Stimulated activated CD8-positive, alpha-beta memory T cell treated with anti-CD3 and anti-CD28 coated beads, Interleukin-7, amount 100 ng/mL, for 4 hours (primary cell): ENCODE results near the gene ANKRD7.
"Not testable (repeated sequence)": the region's sequence is repeated elsewhere in the genome, so short reads cannot be mapped to it uniquely, and the experiment has no call there.

Experiments
- DNase-seq, 2 donors: peaks; one replicate each; pipeline ENCODE4 v3.0.0-alpha.2; 2020; ENCODE audit warnings: low read depth in 2 of 2

The ANKRD7 gene

DNA sequence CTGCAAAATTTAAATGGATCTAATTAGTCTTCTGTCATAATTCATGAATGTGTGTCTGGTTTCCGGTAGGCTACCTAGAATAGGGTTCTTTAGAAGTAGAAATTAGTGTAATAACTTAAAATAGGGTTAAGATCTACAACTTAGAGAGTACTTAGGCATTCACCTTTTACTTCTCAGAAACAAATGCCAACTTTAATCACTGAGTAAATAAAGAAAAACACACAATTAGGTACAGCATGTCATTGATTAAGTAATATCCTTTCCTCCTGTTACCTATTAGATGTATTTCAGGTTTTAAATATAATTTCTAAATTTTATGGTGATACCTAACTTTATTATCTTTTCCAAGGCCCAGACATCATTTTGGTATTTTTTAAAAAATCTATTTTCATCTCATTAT, 9.3 kb downstream of the ANKRD7 start:
- DNase-seq: no peak

DNA sequence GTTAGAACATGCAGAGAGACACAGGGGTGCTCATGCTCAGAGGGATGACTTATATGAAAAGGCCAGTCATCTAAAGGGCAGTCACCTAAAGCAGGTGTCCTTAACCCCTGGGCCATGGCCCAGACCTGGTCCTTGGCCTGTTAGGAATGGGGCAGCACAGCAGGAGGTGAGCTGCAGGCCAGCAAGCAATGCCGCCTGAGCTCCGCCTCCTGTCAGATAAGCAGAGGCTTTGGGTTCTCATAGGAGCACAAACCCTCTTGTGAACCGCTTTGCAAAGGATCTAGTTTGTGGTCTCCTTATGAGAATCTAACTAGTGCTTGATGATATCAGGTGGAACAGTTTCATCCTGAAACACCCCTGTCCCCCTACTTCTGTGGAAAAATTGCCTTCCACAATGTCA, 14.5 kb downstream of the ANKRD7 start:
- DNase-seq: no peak

DNA sequence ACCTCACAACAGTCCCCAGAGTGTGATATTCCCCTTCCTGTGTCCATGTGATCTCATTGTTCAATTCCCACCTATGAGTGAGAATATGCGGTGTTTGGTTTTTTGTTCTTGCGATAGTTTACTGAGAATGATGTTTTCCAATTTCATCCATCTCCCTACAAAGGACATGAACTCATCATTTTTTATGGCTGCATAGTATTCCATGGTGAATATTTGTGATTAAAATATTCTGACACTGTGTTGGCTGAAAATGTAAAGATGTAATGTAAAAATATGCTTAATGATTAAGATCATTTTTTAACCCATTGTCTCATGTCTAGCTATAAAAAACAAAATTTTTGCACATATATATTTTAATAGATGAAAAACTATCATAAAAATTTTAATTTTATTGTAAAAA, 15.8 kb downstream of the ANKRD7 start:
- not testable (repeated sequence) for DNase-seq

DNA sequence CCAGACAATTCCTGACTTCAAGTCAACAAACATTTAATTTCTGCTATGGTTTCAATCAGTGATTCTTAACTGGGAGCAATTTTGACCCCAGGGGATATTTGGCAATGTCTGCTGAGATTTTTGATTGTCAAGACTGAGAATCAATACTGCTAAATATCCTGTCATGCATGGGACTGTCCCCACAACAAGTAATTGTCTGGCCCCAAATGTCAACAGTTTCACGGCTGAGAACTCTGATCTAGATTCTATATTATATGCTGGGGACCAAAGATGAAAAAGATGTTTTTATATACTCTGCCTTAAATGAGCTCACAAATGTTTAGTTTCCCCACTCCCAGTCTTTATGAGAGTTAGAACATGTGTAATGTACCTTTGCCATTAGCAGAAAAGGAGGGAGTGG, 19.2 kb downstream of the ANKRD7 start:
- DNase-seq: no peak

DNA sequence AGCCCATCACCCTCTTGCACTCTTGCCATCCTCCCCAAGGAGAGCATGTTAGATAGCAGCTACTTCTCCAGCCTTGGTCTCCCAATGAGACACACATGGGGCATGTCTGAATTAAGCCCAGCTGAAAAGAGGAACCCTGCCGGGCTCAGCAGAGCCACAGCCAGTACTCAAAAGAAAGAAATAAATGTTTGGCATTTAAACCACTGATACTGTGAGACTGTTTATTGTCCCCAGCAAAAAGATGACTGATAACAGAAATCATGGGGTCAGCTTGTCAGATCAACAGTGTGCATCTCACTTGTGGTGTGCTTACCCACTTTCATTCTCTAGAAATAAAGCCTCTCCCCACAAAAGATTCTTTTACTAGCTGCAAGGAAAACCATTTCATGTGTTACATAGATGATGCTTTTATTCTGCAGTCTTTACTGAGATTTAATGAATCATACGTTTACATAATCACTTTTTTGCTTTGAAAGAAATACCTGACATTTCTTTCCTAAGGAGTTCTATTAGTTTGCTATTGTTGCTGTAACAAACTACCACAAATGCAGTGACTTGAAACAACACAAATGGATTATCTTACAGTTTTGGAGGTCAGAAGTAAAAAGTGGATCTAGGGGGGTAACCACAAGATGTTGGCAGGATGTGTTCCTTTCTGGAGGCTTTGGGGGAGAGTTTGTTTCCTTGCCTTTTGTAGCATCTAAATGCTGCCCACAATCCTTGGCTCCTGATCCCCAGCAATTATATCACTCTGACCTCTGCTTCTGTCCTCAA, 20.9 kb downstream of the ANKRD7 start:
- no peak for DNase-seq

DNA sequence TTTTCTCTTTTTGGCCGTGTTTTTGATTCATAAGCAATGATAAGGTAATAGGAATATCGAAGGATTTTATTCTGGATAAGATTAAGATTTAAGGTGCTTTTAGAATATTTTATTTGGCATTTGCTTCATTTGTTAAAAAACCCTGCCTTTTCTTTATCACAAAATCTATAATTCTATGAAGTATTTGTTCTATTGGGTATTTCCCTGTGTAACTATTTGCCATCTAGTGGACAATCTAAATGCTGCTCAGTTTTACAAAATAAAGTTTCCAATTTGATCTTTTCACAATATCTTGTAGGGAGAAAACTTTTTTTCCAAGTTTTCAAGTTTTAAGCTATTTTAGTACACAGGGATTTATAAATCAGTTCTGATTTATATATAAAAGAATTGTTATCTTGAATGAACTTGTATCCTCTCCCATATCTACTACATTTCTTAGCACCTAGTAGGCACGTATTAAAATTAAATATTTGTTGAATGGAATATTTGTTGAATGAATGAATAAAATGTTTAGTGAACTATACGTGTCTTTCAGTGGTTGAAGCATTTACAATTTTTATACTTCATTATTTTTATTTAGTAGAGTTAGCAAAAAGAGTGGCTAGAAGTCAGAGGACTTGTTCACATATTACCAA, 26.5 kb downstream of the ANKRD7 start:
- no peak for DNase-seq

DNA sequence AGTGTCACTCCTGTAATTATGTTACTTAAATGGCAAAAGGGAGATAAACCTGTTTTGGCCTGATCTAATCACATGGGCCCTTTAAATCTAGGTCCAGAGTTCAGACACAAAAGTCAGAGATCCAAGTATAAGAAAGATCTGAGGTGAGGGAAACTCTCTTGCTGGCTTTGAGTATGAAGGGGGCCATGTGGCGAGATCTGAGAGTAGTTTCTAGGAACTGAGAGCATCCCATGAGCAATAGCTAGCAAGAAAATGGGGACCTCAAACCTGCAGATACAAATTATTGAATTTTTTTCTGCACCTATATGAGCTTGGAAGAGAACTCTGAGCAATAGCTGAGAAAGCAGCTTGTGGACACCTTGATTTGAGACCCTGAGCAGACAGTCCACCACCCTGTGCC, 27.6 kb downstream of the ANKRD7 start:
- no peak for DNase-seq

DNA sequence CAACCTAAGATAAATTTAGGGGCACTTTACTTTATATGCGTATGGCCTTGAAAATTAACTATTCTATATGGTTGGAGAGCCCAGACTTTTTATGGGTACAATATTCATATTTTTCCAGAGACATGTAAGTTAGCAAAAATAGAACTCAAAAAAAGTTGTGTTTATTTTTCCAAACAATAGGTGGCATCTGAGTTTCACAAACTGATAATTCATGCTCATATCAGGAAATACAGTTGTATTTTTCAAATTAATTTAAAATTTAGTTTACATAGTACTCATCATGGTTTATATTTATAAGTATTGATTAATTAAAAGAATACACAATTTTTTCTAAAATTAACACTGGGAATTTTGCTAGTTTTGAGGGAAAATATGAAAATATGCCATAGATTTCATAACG, 34.6 kb downstream of the ANKRD7 start:
- DNase-seq: no peak

DNA sequence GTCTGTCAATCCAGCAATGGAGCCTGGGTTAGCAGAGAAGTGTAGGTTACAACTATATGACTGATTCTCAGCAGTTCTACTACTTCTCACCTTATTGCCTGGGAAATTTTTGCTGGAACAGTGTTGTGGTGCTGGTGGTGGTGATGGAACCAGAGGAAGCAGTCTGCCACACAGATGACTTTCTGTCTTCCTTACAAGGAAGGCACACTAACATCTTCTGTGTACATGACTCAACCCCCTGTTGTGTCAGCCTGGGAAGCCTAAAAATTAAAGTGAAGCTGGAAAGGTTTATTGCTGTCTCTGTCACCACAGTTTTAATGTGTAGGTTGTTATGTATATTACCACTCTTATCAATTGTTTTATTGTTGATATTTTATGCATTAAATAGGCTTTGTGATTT, 40.3 kb downstream of the ANKRD7 start:
- no peak for DNase-seq

DNA sequence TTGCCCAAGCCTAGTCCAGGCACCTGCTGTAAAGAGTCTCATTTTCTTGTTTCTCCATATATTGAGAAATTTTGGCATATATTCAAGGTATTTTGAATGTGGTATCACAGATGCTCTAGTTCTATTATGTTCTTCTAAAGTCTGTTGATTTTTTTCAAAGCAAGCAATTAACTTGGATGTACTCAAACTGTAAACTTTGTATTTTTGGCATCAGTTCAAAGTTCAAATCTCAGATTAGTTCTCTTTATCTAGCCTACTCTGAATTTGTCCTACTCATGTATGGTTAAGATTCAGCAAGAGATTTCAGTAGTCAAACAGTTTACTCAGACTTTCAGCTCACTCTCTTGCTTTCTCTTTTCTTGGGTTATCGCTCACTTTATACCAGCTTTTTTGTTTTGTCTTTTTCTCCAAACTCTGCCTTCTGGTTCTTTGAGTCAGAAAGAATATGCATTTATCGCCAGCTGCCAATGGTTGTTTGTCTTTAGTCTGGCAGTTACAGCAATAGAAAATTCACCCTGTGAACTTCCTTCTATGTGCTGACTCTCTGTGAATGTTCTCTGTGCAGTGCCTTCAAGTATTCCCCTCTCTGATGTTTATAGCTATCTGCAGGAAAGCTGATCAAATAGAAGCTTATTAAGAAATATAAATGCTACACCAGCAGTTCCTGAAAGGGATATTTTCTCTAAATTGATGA, 56.0 kb downstream of the ANKRD7 start:
- DNase-seq: no peak

DNA sequence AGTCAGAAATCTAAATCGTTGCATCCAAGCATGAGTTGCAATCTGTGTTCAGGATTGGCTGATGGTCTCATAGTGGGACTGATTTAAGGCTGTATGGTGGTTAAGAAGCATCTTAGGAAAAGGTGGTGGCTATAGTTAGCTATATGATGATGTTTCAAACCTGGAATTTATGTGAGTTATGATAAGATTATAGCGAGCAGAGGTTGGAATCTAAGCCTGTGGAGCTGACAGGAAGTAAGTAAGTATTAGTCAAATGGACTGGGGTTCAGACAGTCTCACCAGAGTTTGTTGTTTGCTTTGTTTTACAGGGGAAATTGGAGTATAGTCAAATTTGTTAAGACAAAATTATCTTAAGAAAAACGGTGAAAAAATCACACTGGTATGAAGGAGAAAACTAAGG, 56.7 kb downstream of the ANKRD7 start:
- no peak for DNase-seq

DNA sequence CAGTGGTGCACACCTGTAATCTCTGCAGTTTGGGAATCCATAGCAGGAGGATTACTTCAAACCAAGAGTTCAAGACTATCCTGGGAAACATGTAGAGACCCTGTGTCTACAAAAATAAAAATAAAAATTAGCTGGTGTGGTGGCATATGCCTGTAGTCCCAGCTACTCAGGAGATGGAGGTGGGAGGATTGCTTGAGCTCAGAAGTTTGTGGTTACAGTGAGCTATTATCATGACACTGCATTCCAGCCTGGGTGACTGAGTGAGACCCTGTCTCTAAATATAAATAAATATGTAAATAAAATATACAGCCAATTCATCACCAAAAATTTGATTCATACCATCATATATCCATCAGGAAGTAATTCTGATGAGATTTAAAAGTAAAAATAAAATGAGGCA, 60.9 kb downstream of the ANKRD7 start:
- no peak for DNase-seq

DNA sequence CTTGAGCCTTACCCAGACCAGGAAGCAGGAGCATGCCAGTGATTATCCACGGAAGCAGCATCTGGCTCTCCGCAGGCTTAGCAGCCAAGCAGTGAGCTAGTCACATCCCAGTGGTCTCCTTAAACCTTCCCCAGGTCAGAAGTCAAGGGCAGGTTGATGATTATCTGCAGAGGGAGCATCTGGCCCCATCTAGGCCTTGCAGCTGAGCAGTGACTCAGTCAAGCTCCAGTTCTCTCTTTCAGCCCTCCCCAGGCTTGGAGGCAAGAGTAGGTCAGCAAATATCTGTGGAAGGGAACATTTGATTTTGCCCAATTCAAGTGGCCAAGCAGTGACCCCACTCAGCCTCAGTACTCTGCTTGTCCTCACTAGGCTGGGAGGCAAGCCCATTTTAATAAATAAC, 61.6 kb downstream of the ANKRD7 start:
- DNase-seq: no peak

DNA sequence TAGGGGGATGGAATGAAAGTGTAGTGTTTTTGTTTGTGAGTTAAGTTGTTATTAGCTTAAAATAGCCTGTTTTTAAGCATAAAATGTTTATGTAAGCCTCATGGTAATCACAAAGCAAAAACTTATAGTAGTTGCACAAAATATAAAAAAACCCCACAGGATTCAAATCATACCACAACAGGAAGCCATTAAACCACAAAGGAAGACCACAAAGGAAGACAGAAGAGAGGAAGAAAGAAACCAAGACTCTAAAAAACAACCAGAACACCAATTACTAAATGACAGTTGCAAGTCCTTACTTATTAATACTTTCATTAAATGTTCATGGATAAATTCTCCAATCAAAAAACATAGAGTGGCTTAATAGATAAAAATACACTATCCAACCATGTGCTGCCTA, 63.6 kb downstream of the ANKRD7 start:
- no peak for DNase-seq

DNA sequence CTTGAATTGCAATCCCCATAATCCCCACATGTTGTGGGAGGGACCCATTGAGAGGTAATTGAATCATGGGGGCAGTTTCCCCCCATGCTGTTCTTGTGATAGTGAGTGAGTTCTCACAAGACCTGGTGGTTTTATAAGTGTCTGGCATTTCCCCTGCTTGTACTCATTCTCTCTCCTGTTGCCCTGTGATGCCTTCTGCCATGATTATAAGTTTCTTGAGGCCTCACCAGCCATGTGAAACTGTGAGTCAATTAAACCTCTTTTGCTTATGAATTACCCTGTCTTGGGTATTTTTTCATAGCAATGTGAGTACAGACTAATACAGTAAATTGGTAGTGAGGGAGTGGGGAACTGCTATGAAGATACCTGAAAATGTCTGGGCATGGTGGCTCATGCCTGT, 65.0 kb downstream of the ANKRD7 start:
- DNase-seq: no peak
